GM18498 (cell line): Measurements from ENCODE around the gene PDZRN3.
A peak's percentile ranks its signal among the peaks of the same experiment; 100 is the strongest.

ENCODE experiments used
- ATAC-seq: cut with Tn5 transposase; IDR thresholded peaks from one replicate; pipeline ENCODE4 v1.9.1; 2021; ENCODE audit warnings: mild to moderate bottlenecking, moderate library complexity; ENCODE audit not compliant: unreplicated experiment

PDZRN3 gene

DNA sequence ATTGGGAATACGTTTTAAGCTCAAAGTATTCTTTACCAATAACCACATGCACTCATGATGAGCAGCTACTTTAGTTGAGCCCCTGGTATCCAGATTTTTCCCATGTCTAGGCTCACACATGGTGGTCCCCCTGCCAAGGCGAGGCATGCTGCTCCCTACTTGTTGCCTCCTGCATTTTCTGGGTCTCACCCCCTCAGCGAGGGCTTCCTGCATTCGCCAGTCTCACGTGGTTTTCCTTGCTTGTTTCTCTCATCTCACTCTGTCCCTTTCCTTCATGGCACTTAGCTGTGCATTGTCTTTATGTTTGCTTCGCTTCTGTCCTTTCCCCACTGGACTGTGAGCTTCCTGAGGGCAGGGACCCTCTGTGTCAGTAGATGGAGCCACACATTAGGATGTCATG, 99.2 kb downstream of the PDZRN3 start:
- ATAC-seq: no peak

DNA sequence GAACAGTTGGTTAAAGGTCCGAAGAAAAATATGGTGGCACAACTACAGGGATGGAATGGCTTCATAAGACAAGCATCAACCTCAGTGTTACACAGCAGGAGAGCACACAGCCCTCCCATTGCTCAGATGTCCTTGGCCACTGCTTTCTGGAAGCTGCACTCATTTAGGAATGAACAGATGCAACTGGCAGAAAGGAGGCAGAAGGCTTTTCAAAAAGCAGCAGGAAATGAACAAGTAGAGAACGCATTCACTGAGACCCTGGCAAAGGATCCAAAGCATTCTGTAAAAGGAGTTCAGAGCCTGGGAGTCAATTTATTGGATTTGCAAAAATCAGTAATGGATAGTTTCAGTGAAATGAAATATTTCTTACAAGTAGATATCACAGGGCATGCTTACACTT, 101.1 kb downstream of the PDZRN3 start:
- ATAC-seq: no peak

DNA sequence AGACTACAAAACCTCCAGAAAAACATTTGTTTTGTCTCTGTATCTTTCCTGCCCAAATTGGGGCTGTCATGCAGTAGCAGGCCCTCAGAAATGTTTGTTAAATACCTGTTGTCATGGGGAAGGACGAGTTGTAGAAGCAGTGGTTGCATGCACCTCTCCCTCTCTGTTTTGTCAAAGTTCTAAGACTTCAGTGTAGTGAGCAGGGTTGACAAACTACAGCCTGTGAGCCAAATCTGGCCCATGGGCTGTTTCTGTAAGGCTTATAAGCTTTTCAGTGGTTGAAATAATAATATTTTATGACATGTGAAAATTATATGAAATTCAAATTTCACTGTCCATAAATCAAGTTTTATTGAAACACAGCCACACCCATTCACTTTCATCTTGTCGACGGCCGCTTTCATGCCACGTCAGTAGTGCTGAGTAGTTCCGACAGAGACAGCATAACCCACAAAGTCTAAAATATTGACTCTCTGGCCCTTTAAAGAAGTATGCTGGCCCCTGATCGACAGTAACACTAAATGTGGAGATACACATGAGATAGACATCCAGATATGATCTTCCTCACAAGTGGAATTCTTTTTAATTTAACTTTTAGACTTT, 102.9 kb downstream of the PDZRN3 start:
- ATAC-seq: no peak

DNA sequence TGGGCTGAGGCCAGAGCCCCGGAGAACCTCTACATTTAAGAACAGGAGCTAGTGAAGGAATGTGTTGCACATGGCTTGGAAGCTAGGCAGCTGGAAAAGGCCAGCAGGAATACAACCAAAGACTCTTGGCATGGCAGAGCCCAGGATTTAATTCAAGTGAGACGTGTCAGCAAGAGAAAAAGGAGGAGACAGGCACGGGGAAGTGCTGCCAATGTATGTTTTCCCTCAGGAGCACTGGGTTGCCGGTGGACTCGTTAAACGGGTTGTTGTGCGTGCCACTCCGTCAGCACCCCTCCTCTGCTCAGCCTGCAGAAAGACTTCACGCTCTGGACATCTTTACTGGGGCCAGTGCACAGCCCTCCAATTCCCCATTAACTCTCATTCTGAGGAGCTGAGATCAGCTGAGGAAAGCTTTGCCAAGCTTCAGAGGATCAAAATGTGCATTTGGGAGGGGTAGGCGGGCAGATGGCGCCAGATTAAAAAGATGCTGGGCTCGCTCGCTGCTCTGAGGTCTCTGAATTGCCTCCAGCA, 103.7 kb downstream of the PDZRN3 start:
- ATAC-seq: no peak

- ATAC-seq: no peak
These were observed 108.1 kb downstream of the PDZRN3 start for GRCh38 chr3:73516631-73517030.

DNA sequence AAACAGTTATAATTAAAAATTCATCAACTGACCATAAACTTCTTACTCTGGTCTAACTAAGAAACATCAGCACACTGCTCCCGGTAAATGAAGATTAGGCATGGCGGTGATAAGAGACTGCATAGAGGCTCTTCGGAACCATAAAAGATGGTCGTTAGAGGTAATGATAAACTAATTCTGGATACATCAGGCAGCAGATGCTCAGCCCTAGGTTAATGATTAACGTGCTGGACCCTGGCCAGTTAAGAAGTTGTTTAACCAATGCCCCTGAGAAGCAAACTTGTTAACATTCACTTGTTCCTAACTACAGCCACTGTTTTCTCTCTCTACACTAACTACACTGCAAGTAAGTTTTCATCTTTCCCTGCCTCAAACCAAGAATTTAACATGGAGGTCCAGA, 111.5 kb downstream of the PDZRN3 start:
- no peak for ATAC-seq

DNA sequence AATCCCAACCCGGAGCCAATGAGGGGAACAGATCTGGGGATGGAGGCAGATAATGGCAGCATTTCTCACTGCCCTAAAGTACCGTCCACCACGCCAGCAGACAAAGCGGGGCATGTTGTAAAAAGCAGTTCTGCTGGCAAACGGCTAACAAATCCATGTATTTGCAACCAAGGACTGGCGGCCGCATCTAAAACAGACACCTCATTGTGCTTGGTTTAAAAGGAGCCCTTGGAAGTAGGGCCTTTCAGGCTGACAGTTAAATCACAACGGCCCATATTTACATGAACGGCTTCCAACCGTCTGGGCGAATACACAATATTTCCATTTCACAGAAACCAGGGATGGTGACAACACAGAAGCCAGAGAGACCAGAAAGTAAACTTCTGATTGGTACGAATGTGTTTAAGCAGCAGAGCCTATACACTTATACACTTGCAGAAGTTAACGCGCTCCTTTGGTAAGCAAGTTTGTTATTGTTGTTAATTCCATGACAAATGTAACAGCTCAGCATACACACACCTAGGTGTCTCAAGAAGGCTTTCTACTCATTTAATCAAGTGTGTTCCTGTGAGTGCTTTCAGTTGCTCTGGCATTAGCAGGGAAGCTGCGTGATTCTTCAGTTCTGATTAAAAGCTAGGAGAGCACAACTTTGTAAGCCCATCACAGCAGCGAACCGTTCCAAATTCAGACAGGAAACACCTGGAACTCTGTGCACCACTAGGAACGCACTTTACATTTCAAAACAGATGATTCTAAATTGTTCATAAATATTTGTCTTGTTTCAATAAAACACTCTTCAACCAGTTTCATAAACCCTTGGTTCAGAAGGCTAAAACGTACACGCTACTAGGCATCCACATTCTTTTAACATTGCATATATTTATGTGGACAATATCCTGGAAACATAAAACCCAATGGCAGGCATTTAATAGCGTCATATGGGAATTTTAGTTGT, 112.9 kb downstream of the PDZRN3 start:
- no peak for ATAC-seq

DNA sequence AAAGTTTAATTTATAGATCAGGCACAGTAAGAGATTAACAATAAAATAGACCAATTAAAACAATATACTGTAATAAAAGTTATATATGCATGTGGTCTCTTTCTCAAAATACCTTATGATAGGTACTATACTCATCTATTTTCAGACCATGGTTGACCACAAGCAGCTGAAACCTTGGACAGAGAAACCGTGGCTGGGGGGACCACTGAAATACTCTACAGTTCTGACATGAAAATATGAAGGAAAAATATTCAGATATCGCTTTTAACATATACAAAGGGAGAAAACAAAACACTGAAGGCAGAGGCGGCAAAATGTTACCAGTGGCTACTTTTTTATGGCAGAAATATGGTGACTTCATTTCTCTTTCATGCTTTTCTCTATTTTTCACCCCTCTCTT, 114.0 kb downstream of the PDZRN3 start:
- no peak for ATAC-seq

DNA sequence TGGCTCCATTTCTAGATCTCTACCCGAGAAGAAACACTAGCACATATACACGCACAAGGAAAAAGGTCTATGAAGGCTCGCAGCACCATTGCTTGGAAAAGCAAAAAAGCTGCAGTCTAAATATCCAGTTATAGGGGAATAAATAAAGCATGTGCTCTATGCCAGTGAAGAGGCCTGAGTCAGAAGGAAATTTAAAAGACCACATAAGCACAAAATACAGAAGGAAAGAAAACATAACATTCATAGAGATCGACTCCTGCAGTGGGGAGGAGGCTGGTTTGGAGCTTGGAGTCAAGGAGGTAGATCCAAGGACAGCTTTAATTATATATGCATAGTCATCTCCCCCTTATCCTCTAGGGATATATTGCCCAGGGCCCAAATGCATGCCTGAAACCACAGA, 114.4 kb downstream of the PDZRN3 start:
- no peak for ATAC-seq

DNA sequence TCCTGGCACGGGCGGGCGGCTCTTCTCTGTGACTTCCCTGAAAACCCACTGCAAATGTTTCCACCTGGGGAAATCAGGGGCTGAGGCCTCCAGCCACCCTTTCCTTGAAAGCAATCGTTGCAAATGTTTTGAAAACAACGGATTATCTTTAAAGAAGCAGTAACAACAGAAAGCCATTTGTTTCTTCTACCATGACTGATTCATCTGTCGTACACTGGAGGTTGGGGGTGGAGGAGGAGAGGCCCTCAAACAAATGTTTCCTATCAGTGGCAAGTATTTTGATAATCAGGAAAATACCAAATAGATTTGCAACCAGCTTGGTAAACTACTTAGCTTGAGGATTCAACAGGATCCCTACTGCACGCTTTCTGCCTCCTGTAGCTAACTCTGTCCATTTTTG, 114.9 kb downstream of the PDZRN3 start:
- no peak for ATAC-seq

DNA sequence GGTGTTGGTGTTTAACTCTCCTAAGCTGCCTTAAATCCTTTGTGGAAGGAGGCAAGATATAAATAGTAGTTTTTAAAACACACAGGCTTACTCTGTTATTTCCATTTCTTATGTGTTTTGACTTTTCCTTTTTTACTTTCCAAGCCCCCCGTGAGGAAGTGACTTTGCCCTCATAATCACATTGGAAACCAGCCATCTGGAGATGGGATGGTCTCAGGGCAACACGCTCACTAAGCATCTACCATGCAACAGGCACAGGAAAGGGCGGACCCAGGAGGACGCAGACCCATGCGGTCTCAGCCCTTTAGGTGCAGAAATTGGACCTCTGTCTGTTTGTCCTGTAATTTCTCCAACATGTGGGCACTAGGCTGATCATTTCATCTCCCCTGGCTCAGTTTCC, 115.7 kb downstream of the PDZRN3 start:
- ATAC-seq: no peak

DNA sequence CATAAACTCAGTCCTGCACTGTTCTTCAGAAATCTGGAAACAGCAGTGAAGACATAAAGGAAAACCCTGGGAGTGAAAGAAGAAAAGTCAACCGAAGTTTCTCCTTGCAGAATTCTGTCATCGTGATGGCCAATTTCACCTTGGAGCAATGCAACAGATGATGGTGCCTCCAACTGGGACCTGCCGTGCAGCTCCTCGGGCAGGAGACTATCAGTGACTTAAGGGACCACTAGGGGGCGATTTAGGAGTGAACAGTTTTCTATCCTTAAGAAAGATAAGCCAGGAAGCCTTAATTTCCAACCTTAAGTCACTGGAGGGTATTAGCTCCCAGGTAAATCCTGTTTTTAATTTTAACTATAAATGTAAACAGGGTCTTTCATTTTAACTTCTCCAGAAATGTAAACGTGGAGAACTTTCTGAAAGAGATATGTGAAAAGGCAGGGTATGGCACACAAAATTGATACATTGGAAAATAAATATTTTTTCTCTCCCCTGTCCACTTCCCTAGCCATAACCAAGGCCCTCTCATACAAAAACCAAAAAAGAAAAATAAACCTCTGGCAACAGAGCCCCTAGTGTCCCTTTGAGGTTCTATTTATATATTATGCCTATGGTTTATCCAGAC, 116.3 kb downstream of the PDZRN3 start:
- peak; percentile 67 for ATAC-seq

- no peak for ATAC-seq
These were observed 119.9 kb downstream of the PDZRN3 start for GRCh38 chr3:73504852-73505251.

GRCh38 chr3:73504239-73504638, 120.5 kb downstream of the PDZRN3 start:
- ATAC-seq: no peak

DNA sequence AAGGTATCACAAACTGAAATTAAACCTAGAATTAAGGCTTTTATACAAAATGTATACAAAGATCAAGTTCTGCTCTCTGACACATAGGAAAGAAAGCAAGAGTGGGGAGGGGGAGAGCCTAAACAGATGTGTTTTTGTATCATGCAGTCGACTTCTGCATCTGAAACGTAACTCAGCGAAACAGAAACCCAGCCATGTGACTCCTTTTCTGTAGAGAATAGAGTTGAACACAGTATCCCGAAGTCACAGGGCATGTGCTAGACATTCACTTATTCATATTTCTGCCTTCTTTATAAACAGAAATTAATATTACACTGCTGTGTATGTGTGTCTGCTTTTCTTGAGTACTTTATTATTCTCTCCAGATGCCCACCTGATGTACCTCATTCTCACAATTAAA, 121.0 kb downstream of the PDZRN3 start:
- ATAC-seq: peak; percentile 61

- peak; percentile 66 for ATAC-seq
These were observed 121.8 kb downstream of the PDZRN3 start for GRCh38 chr3:73502609-73503583.

- ATAC-seq: no peak
These were observed 124.4 kb downstream of the PDZRN3 start for GRCh38 chr3:73500321-73500720.

GRCh38 chr3:73499787-73500186, 125.0 kb downstream of the PDZRN3 start:
- peak; percentile 48 for ATAC-seq

- peak; percentile 56 for ATAC-seq
These were observed 125.7 kb downstream of the PDZRN3 start for GRCh38 chr3:73498764-73499622.
